SK-N-MC (cell line): Measurements from ENCODE around the gene CMTM8.

Experiments
- EZH2 ChIP-seq: fragments of 200-600 bp; sonication (generic); IDR thresholded peaks from one replicate; pipeline ENCODE4 v1.6.1; 2017; ENCODE audit warnings: antibody characterized with exemption
- FOXP2 ChIP-seq: optimal IDR thresholded peaks from 2 replicates; pipeline ENCODE3; 2011; ENCODE audit warnings: mild to moderate bottlenecking, moderate library complexity; ENCODE audit not compliant: insufficient read depth; ENCODE audit errors: extremely low read length, control extremely low read depth
- POLR2AphosphoS5 ChIP-seq: IDR thresholded peaks from 2 replicates; pipeline ENCODE4 v1.6.1; 2012; ENCODE audit warnings: mild to moderate bottlenecking, low read depth, low read length, borderline replicate concordance

DNA sequence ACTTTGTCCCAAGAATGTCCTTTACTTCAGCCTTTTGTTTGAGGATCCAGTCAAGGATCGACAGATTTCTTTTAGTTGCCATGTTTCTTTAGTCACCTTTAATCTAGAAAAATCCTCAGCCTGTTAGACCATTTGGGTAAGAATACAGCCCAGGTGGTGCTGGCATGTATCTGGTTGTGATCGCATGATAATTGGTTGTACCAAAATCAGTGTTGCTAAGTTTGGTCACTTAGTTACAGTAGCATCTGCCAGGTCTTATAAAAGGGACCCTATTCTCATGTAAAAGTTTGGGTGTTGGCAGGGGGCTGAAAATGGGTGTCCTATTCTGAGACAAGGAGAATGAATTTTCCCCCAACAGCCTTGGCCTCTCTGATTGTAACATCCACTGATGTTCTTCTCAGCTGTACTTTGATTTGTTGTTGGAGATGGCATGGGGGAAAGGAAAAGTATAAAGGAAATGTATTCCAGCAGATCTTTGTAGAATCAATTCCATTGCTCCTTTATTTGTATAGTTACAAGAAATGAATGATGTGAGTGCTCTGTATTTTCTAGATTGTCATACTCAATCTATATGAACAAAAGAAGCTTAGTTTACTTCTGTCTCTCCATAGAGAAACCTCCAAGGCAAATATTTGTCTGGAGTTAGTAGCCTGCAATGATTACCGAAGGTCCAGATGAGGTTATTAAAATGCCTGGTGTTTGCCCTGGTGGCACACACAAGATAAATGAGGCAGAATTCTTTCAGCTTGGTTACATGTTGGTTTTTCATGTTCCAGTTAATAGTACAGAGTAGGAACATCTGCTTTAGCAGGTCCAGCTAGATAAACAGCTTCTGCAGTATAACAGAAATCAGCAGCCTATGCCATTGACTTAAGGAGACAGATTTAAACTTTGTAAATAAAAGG lies 65.7 kb downstream of the CMTM8 start:
- TF ChIP-seq FOXP2 (no peak), EZH2 (no peak), POLR2AphosphoS5 (no peak)
